Neural progenitor cell (in vitro differentiated cells): Measurements from ENCODE around the gene CRISPLD2. TPM values are rescaled to one million over a fixed set of nuclear protein-coding genes. Genes with fewer than 3 reads are reported as not detected.

Experiments used
- DNase-seq: peaks from one replicate; pipeline ENCODE4 v3.0.0-alpha.2; 2016; ENCODE audit warnings: low spot score
- H2AFZ ChIP-seq: fragments of 200-600 bp; sonication (generic); replicated peaks from 2 replicates; pipeline ENCODE4 v1.6.1; 2016; ENCODE audit warnings: antibody characterized with exemption
- H3F3A ChIP-seq: fragments of 200-600 bp; sonication (generic); 2 replicates; pipeline ENCODE4 v1.6.1; 2016; ENCODE audit warnings: antibody characterized with exemption, low read depth
- H3K27ac ChIP-seq: fragments of 200-600 bp; sonication (generic); 2 replicates; pipeline ENCODE4 v1.5.1; 2016; ENCODE audit warnings: mild to moderate bottlenecking
- H3K27me3 ChIP-seq: fragments of 200-600 bp; sonication (generic); 2 replicates; pipeline ENCODE4 v1.6.1; 2016; ENCODE audit warnings: mild to moderate bottlenecking, moderate library complexity
- H3K36me3 ChIP-seq: fragments of 200-600 bp; sonication (generic); 2 replicates; pipeline ENCODE4 v1.5.1; 2016
- H3K4me1 ChIP-seq: fragments of 200-600 bp; sonication (generic); 2 replicates; pipeline ENCODE4 v1.6.1; 2016; ENCODE audit warnings: mixed run types
- H3K4me2 ChIP-seq: fragments of 200-600 bp; sonication (generic); 2 replicates; pipeline ENCODE4 v1.6.1; 2016
- H3K4me3 ChIP-seq: fragments of 200-600 bp; sonication (generic); 2 replicates; pipeline ENCODE4 v1.5.1; 2016
- H3K79me2 ChIP-seq: fragments of 200-600 bp; sonication (generic); 2 replicates; pipeline ENCODE4 v1.6.1; 2016; ENCODE audit warnings: low read depth
- H3K9ac ChIP-seq: fragments of 200-600 bp; sonication (generic); 2 replicates; pipeline ENCODE4 v1.6.1; 2016
- H3K9me3 ChIP-seq: fragments of 200-600 bp; sonication (generic); 2 replicates; pipeline ENCODE4 v1.5.1; 2016; ENCODE audit warnings: low read depth
- H4K20me1 ChIP-seq: fragments of 200-600 bp; sonication (generic); 2 replicates; pipeline ENCODE4 v1.6.1; 2016; ENCODE audit warnings: low read depth
- H3K27ac Mint-ChIP-seq: 3 replicates; pipeline ENCODE4 v1.8.0; 2021; ENCODE audit warnings: mixed read lengths
- H3K27me3 Mint-ChIP-seq: 2 replicates; pipeline ENCODE4 v1.8.0; 2022; ENCODE audit warnings: low read depth, mild to moderate bottlenecking, inconsistent platforms, moderate library complexity, mixed read lengths; ENCODE audit not compliant: insufficient read depth
- H3K36me3 Mint-ChIP-seq: 3 replicates; pipeline ENCODE4 v1.8.0; 2021; ENCODE audit warnings: mixed read lengths
- H3K4me1 Mint-ChIP-seq: 3 replicates; pipeline ENCODE4 v1.8.0; 2021; ENCODE audit warnings: mixed read lengths
- H3K4me3 Mint-ChIP-seq: 3 replicates; pipeline ENCODE4 v1.8.0; 2021; ENCODE audit warnings: mild to moderate bottlenecking, moderate library complexity, mixed read lengths
- H3K9me3 Mint-ChIP-seq: 3 replicates; pipeline ENCODE4 v1.8.0; 2020; ENCODE audit warnings: mixed read lengths
- EZH2 ChIP-seq: fragments of 200-600 bp; sonication (generic); IDR thresholded peaks from 2 replicates; pipeline ENCODE4 v1.6.1; 2017; ENCODE audit warnings: antibody characterized with exemption, mild to moderate bottlenecking, moderate library complexity
- EZH2phosphoT487 ChIP-seq: fragments of 200-600 bp; sonication (generic); IDR thresholded peaks from 2 replicates; pipeline ENCODE4 v1.6.1; 2017; ENCODE audit warnings: antibody characterized with exemption
- total RNA-seq: library from RNA; depleted of rRNA; stranded (reverse); fragments of >200 nt; gene quantifications from 2 replicates; pipeline ENCODE4 v1.2.3, GENCODE V29; 2015; ENCODE audit warnings: low replicate concordance
- TF ChIP-seq, protein P1 (sequence below): fragments of 200-600 bp; sonication (generic); IDR thresholded peaks from 2 replicates; pipeline ENCODE4 v1.5.1; 2017; ENCODE audit warnings: antibody characterized with exemption, mild to moderate bottlenecking

The CRISPLD2 gene
- total RNA-seq, 1 donor from 2014 or later = 0.11 TPM

DNA sequence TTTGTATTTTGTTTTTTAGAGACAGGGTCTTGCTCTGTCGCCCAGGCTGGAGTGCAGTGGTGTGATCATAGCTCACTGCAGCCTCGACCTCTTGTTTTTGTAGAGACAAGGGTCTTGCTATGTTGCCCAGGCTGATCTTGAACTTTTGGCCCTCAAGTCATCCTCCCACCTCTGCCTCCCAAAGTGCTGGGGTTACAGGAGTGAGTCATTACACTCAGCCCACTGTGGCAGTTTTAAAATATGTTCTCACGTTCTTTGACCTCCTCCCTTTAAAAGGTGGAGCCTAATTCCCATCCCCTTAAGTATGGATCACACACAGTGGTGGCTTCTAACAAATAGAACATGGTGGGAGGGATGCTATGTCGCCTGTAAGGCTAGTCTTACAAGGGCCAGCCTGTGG, 123.8 kb downstream of the CRISPLD2 start:
- Mint-ChIP-seq H3K9me3 (peaks cover 3% of the 10 kb centered on the region), H3K27me3 (peaks cover 5% of the 10 kb centered on the region), H3K4me3 (no peak overlapping the region), H3K4me1 (peaks cover 2% of the 10 kb centered on the region), H3K27ac (no peak overlapping the region), H3K36me3 (no peaks in the 10 kb centered on the region)
- Histone ChIP-seq H3K4me3 (no peak overlapping the region), H3K4me2 (no peak overlapping the region), H3F3A (no peaks in the 10 kb centered on the region), H3K9ac (no peak overlapping the region), H3K4me1 (no peaks in the 10 kb centered on the region), H3K79me2 (no peaks in the 10 kb centered on the region), H4K20me1 (no peaks in the 10 kb centered on the region), H3K27ac (no peak overlapping the region), H2AFZ (no peak overlapping the region), H3K27me3 (no peaks in the 10 kb centered on the region), H3K9me3 (no peaks in the 10 kb centered on the region), H3K36me3 (no peaks in the 10 kb centered on the region)
- DNase-seq = no peak
- no peak for TF ChIP-seq EZH2phosphoT487
- TF ChIP-seq EZH2 = no peak
- TF ChIP-seq, protein P1, sequence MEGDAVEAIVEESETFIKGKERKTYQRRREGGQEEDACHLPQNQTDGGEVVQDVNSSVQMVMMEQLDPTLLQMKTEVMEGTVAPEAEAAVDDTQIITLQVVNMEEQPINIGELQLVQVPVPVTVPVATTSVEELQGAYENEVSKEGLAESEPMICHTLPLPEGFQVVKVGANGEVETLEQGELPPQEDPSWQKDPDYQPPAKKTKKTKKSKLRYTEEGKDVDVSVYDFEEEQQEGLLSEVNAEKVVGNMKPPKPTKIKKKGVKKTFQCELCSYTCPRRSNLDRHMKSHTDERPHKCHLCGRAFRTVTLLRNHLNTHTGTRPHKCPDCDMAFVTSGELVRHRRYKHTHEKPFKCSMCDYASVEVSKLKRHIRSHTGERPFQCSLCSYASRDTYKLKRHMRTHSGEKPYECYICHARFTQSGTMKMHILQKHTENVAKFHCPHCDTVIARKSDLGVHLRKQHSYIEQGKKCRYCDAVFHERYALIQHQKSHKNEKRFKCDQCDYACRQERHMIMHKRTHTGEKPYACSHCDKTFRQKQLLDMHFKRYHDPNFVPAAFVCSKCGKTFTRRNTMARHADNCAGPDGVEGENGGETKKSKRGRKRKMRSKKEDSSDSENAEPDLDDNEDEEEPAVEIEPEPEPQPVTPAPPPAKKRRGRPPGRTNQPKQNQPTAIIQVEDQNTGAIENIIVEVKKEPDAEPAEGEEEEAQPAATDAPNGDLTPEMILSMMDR = no peak

- Mint-ChIP-seq H3K9me3 (peaks cover 3% of the 10 kb centered on the region), H3K4me1 (peaks cover under 1% of the 10 kb centered on the region)
Measured at GRCh38 chr16:84947022-84947421, 127.2 kb downstream of the CRISPLD2 start.

DNA sequence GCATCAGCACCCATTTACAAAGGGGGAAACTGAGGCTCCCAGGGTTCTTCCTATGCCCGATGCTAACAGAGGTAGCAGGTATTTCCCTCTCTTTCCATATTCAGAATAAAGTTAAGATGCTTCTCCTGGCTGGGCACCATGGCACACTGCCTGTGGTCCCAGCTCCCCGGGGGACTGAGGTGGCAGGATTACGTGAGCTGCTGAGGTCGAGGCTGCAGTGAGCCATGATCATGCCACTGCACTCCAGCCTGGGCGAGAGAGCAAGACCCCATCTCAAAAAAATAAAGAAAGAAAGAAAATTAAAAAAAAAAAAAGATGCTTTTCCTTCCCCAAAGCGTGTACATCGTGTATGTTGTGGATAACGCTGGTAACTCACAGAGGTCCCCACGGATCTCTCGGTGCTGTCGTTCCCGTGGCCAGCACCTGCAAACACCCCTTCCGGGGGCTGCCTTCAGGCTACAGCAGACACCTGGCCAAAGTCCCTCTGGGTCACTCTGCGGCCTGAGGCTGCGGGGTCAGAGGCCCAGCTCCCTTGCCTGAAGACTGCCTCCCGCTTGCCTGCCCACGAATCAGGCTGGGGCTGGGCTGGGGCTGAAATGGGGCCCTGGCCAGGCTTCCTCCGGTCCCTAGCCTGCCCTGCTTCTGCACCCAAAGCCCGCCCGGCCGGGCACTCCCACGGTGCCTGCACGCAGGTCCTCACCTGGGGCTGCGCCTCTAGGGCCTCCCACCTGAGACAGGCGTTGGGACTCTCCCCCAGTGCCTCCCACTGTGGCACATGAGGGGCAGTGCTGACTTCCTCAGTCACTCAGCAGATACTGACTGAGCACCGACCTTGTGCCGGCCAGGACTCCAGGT, 128.4 kb downstream of the CRISPLD2 start:
- no peak for DNase-seq
- no peaks in the 10 kb centered on the region for H3K36me3 Mint-ChIP-seq
- H3K27me3 Mint-ChIP-seq = peaks cover 6% of the 10 kb centered on the region
- H3K36me3 ChIP-seq = no peaks in the 10 kb centered on the region
- H3K27ac Mint-ChIP-seq = peak overlapping the region; percentile 90
- H2AFZ ChIP-seq = no peak overlapping the region
- peaks cover 9% of the 10 kb centered on the region for H3F3A ChIP-seq
- H4K20me1 ChIP-seq = no peaks in the 10 kb centered on the region
- no peaks in the 10 kb centered on the region for H3K9me3 ChIP-seq
- no peak overlapping the region for H3K4me3 ChIP-seq
- H3K27ac ChIP-seq = no peak overlapping the region
- H3K4me1 Mint-ChIP-seq = peaks cover 11% of the 10 kb centered on the region
- no peaks in the 10 kb centered on the region for H3K27me3 ChIP-seq
- TF ChIP-seq, protein P1 = no peak
- TF ChIP-seq EZH2 (no peak), EZH2phosphoT487 (no peak)
- no peak overlapping the region for H3K9ac ChIP-seq
- H3K4me2 ChIP-seq = no peak overlapping the region
- no peak overlapping the region for H3K4me3 Mint-ChIP-seq
- H3K9me3 Mint-ChIP-seq = no peaks in the 10 kb centered on the region
- H3K4me1 ChIP-seq = peaks cover 9% of the 10 kb centered on the region
- no peaks in the 10 kb centered on the region for H3K79me2 ChIP-seq

More at GRCh38 chr16:84947022-84947421, 127.2 kb downstream of the CRISPLD2 start:
- Histone ChIP-seq H3K36me3 (no peaks in the 10 kb centered on the region), H3K9ac (no peak overlapping the region), H3F3A (no peaks in the 10 kb centered on the region), H3K79me2 (no peaks in the 10 kb centered on the region), H2AFZ (no peak overlapping the region), H3K4me3 (no peak overlapping the region), H3K9me3 (no peaks in the 10 kb centered on the region), H3K4me2 (no peak overlapping the region), H3K4me1 (no peaks in the 10 kb centered on the region), H3K27me3 (no peaks in the 10 kb centered on the region), H3K27ac (no peak overlapping the region), H4K20me1 (no peaks in the 10 kb centered on the region)
- no peak for DNase-seq
- Mint-ChIP-seq H3K27ac (no peak overlapping the region), H3K4me3 (no peak overlapping the region), H3K27me3 (peaks cover 4% of the 10 kb centered on the region), H3K36me3 (no peaks in the 10 kb centered on the region)
- TF ChIP-seq EZH2 (no peak), EZH2phosphoT487 (no peak)
- TF ChIP-seq, protein P1 = no peak
